ENCODE measurements around the gene ZNF496.
"Not testable (repeated sequence)": the region's sequence is repeated elsewhere in the genome, so short reads cannot be mapped to it uniquely, and the experiment has no call there.

Gene ZNF496

DNA sequence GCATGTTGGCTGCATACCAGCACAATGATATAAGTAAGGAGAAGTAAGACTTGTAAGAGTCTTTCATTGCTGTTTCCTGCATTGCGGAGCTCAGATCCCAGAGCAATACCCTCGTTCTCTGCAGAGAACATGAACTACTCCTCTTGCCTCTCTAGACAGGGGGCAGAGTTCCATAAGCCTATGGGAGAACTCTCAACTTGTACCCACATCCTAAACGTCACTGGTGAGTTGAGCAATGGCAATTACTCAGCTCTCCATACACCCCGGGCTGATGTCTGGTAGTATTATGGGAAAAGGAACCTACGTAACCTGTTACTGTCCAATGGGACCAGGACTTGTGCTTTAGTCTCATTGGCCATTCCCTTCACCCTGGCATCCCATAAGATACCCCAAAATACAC is 27.3 kb upstream of the ZNF496 start:
- DNase-seq = no peak

DNA sequence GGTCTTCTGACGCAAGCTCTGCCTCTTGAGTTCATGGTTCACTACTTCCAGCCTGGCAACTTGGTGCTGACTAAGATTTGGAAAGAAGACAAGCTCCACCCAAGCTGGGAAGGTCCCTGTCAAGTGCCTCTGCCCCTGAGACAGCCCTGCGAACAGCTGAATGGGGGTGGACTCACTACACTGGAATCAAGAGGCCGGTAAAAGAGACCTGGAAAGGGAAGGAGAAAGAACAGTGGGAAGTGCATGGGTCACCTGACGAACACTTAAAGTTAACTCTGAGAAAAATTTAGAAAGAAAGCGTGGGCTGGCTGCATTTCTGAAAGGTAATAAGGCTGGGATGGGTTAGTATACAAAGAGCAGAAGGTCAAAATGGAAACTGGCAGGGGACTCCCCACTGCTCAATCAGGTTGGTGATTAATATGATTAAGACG is 26.1 kb upstream of the ZNF496 start:
- DNase-seq = no peak

- DNase-seq = no peak
These were observed 25.5 kb upstream of the ZNF496 start for GRCh38 chr1:247357052-247357780.

DNA sequence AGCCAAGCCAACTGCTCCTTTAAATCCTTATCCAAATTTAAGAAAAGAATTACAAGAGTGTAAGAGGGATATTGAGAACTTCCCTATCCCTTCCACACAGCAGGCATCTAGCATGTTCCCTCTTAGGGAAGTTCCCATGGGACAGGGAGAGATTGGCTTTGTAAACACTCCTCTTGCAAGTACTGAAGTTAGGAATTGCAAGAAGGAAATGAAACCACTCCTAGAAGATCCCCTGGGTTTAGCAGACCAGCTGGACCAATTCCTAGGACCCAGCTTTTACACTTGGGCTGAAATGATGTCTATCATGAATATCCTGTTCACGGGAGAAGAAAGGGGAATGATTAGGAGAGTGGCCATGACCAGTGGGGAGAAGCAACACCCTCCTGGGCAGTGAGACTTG is 23.5 kb upstream of the ZNF496 start:
- not testable (repeated sequence) for DNase-seq

GRCh38 chr1:247352175-247352574 is 20.5 kb upstream of the ZNF496 start:
- DNase-seq = no peak

DNA sequence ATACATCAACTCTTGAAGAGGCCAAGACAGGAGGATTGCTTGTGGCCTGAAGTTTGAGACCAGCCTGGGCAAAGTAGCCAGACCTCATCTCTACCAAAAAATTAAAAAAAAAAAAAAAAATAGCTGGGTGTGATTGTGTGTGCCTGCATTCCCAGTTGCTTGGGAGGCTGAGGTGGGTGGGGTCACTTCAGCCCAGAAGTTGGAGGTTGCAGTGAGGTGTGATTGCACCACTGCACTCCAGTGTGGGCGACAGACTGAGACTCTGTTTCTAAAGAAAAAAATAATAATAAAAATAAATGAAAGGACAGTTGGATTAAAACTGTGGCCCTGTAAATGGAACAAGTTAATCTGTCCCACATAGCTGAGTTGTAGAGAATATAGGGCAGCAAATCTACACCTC is 18.9 kb upstream of the ZNF496 start:
- no peak for DNase-seq

- no peak for DNase-seq
These were observed 16.0 kb upstream of the ZNF496 start for GRCh38 chr1:247347477-247348222.

- DNase-seq = no peak
These were observed 14.2 kb upstream of the ZNF496 start for GRCh38 chr1:247345881-247346280.

- DNase-seq = no peak
These were observed 12.1 kb upstream of the ZNF496 start for GRCh38 chr1:247343801-247344200.

DNA sequence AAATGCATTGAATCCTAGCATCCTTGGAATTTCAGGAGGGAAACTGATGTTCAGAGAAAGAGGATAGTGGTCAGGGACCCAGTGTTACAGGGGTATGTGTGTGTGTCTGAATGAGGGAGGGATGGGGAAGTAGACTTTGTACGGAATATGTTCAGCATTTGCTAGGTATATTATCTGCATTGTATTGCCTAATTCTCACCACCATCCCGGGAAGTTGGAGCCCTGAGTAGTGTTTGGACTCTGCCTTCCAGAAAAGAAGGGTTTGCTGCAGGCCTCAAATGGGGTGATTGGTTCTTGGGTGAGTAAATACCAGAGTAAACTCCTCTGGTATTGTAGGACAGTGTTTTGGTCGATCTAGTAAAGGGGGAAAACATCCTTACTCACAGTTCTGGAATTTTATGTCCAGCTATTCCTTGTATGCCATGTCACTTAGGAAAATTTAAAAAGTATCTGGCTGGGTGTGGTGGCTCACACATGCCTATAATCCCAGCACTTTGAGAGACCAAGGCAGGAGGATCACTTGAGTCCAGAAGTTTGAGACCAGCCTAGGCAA is 7.1 kb upstream of the ZNF496 start:
- no peak for DNase-seq

GRCh38 chr1:247337961-247338360 is 6.3 kb upstream of the ZNF496 start:
- no peak for DNase-seq

GRCh38 chr1:247337250-247337746 is 5.6 kb upstream of the ZNF496 start:
- no peak for DNase-seq

DNA sequence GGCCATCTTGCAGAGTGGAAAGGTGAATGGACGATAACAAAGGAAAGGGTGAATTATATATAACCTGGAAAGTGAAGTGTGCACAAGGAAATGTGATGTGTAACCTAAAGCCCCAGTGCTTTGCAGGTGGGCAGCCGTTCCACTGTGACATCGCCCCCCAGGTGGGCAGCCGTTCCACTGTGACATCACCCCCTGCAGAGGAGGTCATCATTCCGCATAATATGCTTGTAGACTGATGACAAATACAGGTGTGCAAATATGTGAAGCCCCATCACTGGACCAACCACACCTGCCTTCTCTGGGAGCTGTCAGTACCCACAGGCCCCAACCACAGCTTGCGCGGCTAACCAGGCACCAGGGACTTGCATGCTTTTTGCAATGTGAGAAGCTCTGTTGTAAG is 4.7 kb upstream of the ZNF496 start:
- peak; percentile 61 for DNase-seq

- no peak for DNase-seq
These were observed 4.2 kb upstream of the ZNF496 start for GRCh38 chr1:247335882-247336281.

DNA sequence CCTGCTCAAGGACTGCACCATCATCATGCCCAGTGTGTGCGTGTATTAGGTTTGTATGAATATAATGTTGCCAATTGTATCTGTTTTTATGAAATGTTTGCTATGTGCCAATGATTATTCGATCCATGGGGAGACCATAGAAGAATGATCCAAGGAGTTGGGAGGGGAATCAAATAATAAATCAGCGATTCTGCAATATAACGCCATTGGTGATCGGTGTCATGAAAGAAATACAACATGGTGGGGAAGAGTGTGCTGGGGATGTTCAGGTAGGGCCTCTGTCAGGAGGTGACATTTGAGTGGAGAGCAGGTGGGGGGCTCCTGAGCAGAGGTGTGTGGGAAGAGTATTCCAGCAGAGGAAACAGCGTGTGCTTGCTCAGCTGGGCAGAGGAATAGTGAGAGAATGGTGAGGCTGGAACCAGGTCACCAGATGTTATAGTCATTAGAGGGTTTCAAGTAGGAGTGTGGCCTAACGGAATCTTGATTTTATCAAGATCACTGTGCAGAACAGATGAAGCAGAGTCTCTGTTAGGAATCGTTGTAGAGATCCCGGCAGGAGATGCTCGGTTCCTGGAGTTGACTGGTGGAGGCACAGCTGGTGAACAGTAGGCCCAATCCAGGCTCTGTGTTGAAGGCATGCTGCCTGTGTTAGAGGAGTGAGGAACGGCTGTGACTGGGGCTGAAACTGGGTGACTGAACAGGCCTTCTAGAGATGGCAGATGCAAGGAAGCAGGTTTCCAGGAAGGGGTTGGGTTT is 2.9 kb upstream of the ZNF496 start:
- no peak for DNase-seq

DNA sequence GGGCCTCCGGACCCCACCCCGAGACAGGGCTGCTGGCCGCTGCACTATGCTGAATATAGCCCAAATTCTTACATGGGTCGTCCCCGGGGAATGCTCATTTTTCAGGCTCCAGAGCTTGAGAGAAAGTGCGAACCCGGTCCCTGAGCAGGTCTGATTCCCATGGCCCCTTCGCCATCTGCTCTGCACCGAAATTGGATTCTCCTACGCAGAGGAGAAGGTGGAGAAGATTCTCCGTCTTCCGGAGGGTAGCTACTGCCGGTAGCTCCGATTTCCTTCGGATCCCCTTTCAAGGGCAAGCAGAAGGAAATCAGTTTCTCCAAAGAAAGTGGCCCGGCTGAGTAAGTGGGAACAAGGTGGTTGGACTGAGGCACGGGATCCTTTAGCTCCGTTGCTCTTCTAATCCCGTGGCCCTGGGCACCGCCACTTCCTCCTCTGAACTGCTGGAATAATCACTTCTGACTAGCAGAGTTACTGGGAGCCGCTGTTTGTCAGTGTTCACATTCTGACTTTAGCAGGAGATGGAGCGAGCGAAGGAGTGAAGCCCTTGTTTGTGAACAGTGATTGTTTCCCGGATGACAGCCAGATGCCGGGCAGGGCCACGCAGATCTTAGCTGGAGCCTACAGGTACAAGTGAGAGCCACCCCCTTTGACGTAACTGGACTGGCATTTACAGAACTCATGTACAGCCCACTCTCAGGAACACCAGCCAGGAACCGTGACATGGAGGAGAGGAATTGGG is 1.1 kb upstream of the ZNF496 start:
- DNase-seq = peak; percentile 53

- DNase-seq = no peak
These were observed 552 bp upstream of the ZNF496 start for GRCh38 chr1:247332215-247332622.

- DNase-seq = no peak
These were observed 519 bp downstream of the ZNF496 start for GRCh38 chr1:247331172-247331524.

DNA sequence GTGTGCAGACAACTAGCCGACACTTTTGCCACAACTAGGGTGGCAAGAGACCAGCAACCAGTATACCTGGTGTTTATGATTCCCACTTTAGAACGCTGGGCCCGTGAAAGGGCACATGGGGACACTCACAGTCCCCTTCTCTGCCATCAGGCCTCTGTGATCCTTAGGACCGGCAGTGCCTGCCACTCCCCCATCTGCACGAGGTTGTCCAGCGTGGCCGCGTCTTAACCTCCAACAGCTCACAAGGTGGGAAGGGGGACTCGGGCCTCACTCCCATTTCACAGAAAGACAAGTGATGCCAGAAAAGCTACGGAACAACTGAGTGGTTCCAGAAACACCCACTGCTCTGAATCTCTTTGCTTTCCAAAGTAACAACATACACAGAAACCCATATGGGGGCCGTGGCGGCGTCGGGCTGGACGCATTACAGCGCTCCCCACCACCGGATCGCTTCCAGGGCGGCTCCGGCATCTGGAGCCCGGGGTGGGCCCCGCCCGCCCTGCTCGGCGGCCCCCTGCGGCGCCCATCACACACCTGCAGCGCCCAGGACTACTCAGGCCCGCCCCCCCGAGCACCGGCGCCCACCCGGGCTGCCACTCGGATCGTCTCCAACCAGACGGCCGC is 1.0 kb downstream of the ZNF496 start:
- DNase-seq = no peak

DNA sequence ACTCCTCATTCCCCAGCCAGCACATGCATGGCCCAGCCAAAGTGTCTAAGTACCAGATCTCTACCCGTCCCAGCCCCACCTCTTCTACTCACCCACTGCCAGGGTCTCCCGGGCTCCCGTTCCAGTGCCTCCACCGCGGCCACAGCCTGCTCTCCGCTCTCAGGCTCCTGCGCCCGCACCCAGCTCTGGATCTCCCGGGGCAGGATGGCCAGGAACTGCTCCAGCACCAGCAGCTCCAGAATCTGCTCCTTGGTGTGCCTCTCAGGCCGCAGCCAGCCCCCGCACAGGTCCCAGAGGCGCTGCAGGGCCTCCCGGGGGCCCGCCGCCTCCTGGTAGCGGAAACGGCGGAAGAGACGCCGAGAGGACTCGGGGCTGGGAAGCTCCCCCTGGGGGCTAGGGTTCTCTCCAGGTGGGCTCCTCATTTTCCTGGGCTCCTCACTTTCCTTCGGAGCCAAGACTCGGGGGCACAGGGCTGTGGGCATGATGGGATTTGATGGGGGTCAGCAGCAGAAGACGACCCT is 2.5 kb downstream of the ZNF496 start:
- DNase-seq = no peak

DNA sequence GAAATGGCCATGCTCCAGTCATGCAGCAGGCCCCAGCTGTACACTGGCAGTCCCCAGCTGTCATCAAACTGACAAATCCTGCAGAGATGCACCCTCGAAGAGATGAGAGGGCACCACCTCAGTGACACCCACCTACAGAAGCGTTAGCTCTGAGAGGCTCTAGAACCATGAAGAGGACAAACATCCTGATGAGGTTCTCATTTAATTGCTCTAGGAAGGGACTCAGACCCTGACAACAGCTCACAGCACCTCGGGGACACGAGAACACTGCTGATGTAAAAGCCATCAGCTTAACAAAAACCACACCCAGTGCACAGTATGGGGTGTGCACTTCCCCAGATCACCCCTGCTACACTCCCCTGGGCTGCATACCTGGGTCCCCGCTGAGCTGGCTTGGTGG is 3.4 kb downstream of the ZNF496 start:
- no peak for DNase-seq

Data from NCI-H2029 treated with DMSO at 0.1 percent for 48 hours (cell line).